NCI-H524 treated with DMSO at 0.1 percent for 48 hours (cell line): ENCODE measurements around the gene LEKR1.
A peak's percentile ranks its signal among the peaks of the same experiment; 100 is the strongest.
"Not testable (repeated sequence)": the region's sequence is repeated elsewhere in the genome, so short reads cannot be mapped to it uniquely, and the experiment has no call there.

Experiments
- DNase-seq: peaks from one replicate; lab custom pipeline; 2025; lab: John Stamatoyannopoulos, UW

LEKR1 gene

GRCh38 chr3:156906275-156906674 is 80.1 kb downstream of the LEKR1 start:
- no peak for DNase-seq

- DNase-seq = no peak
These were observed 82.2 kb downstream of the LEKR1 start for GRCh38 chr3:156908398-156908797.

GRCh38 chr3:156910022-156910421 is 83.9 kb downstream of the LEKR1 start:
- no peak for DNase-seq

GRCh38 chr3:156910831-156911230 is 84.7 kb downstream of the LEKR1 start:
- DNase-seq = not testable (repeated sequence)

- DNase-seq = not testable (repeated sequence)
These were observed 88.1 kb downstream of the LEKR1 start for GRCh38 chr3:156914300-156914699.

- DNase-seq = no peak
These were observed 89.2 kb downstream of the LEKR1 start for GRCh38 chr3:156915372-156915771.

- DNase-seq = no peak
These were observed 92.6 kb downstream of the LEKR1 start for GRCh38 chr3:156918746-156919145.

GRCh38 chr3:156919818-156920217 is 93.7 kb downstream of the LEKR1 start:
- DNase-seq = no peak

GRCh38 chr3:156920399-156920798 is 94.2 kb downstream of the LEKR1 start:
- no peak for DNase-seq

GRCh38 chr3:156923349-156923748 is 97.2 kb downstream of the LEKR1 start:
- DNase-seq = no peak

GRCh38 chr3:156938724-156939123 is 112.6 kb downstream of the LEKR1 start:
- no peak for DNase-seq

- no peak for DNase-seq
These were observed 113.2 kb downstream of the LEKR1 start for GRCh38 chr3:156939315-156939714.

GRCh38 chr3:156941311-156941710 is 115.2 kb downstream of the LEKR1 start:
- DNase-seq = no peak

- peak; percentile 88 for DNase-seq
These were observed 122.5 kb downstream of the LEKR1 start for GRCh38 chr3:156948402-156949210.

- no peak for DNase-seq
These were observed 125.9 kb downstream of the LEKR1 start for GRCh38 chr3:156952011-156952410.

- no peak for DNase-seq
These were observed 131.6 kb downstream of the LEKR1 start for GRCh38 chr3:156957715-156958114.

GRCh38 chr3:156963096-156963495 is 136.9 kb downstream of the LEKR1 start:
- no peak for DNase-seq

GRCh38 chr3:156964577-156964976 is 138.4 kb downstream of the LEKR1 start:
- DNase-seq = no peak

- not testable (repeated sequence) for DNase-seq
These were observed 140.2 kb downstream of the LEKR1 start for GRCh38 chr3:156966349-156966748.

- DNase-seq = no peak
These were observed 147.8 kb downstream of the LEKR1 start for GRCh38 chr3:156973954-156974353.

GRCh38 chr3:156974931-156975330 is 148.8 kb downstream of the LEKR1 start:
- DNase-seq = no peak

- no peak for DNase-seq
These were observed 149.6 kb downstream of the LEKR1 start for GRCh38 chr3:156975721-156976120.

GRCh38 chr3:156976933-156977332 is 150.8 kb downstream of the LEKR1 start:
- DNase-seq = no peak

GRCh38 chr3:156978481-156978961 is 152.4 kb downstream of the LEKR1 start:
- DNase-seq = no peak
